Stimulated activated memory B cell treated with anti-CD40 and anti-IgM and Interleukin-4, amounts not matched to agents 10 μg/mL and 1 μg/mL and 100 μg/mL, for 72 hours (primary cell): ENCODE measurements around the gene TBPL1.

Source experiments
- ATAC-seq: fragments of 150-1000 bp; cut with Tn5 transposase; 2 replicates; pipeline ENCODE4 v1.10.0; 2021
- H3K27ac Mint-ChIP-seq: one replicate; pipeline ENCODE4 v1.8.0; 2022; ENCODE audit warnings: mild to moderate bottlenecking, mixed read lengths
- H3K27me3 Mint-ChIP-seq: one replicate; pipeline ENCODE4 v1.8.0; 2022; ENCODE audit warnings: mixed read lengths
- H3K36me3 Mint-ChIP-seq: one replicate; pipeline ENCODE4 v1.8.0; 2022; ENCODE audit warnings: mixed read lengths
- H3K4me1 Mint-ChIP-seq: one replicate; pipeline ENCODE4 v1.8.0; 2022; ENCODE audit warnings: mixed read lengths
- H3K4me3 Mint-ChIP-seq: one replicate; pipeline ENCODE4 v1.8.0; 2022; ENCODE audit warnings: mild to moderate bottlenecking, moderate library complexity, mixed read lengths
- H3K9me3 Mint-ChIP-seq: one replicate; pipeline ENCODE4 v1.8.0; 2022; ENCODE audit warnings: mixed read lengths

The TBPL1 gene

DNA sequence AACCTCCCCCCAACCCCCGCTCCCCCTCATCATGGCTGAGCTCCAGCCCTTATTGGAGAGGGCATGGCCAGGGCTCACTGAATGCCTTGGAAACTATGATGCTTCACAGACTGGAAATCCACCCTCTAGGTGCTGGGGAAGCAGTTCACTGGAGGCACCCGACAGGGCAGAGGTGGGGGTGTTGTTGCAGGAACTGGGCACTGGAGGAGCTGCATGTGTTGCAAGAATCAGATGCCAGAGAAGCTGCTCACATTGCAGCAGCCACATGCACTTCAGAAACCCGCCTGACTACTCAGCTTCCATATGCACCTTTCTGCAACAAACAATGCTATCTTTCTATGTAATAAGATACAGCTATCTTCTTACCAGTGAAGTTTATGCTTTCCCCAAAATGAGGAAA lies 7.9 kb upstream of the TBPL1 start:
- H3K27me3 Mint-ChIP-seq, result peaks cover 25% of the 10 kb centered on the region
- H3K27ac Mint-ChIP-seq, result no peak overlapping the region
- no peaks in the 10 kb centered on the region for H3K9me3 Mint-ChIP-seq
- H3K4me1 Mint-ChIP-seq, result no peaks in the 10 kb centered on the region
- ATAC-seq, result no peak
- no peaks in the 10 kb centered on the region for H3K36me3 Mint-ChIP-seq
- H3K4me3 Mint-ChIP-seq, result no peak overlapping the region

DNA sequence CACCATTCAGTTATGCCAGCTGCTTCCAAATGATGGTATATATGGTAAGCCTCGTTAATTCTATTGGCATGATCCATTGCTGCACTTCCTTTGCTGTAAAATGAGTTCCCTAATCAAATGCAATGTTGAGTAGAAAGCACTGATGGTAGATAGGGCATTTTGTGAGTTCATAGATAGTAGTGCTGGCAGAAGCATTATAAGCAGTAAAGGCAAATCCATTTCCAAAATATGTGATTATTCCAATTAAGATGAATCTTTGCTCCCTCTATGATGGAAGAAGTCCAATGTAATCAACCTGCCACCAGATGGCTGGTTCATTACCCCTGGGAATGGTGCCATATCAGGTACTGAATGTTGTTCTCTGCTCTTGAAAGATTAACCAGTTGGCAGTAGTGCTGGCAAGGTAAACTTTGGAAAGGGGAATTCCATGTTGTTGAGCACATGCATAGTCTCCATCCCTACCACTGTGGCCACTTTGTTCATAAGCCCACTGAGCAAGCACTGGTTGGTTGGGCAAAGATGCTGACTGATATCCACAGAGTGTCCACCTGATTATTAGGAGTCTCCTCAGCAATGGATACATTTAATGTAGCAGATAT lies 5.6 kb upstream of the TBPL1 start:
- Mint-ChIP-seq H3K36me3 (no peaks in the 10 kb centered on the region), H3K9me3 (no peaks in the 10 kb centered on the region), H3K27ac (no peak overlapping the region), H3K27me3 (peaks cover 3% of the 10 kb centered on the region), H3K4me1 (peaks cover 9% of the 10 kb centered on the region), H3K4me3 (no peak overlapping the region)
- no peak for ATAC-seq

DNA sequence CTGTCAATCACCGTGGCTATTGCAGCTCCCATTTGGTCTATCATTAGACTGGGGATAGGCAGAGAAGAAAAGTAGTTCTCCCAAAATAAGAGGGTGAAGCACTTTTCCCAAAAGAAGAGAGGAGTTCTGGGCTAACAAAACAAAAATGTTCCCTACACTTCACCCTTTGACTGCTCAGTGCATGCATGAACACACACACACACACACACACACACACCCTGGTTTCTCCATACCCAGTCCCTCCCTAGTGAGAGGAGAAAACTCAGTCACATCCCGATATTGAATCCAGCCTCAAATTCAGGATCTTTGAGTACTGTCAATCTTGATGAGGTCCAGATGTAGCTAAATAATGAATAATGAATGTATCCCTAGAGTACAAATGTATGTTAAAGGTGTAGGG lies 4.6 kb upstream of the TBPL1 start:
- Mint-ChIP-seq H3K36me3 (no peaks in the 10 kb centered on the region), H3K27me3 (no peaks in the 10 kb centered on the region), H3K4me1 (peaks cover 9% of the 10 kb centered on the region), H3K9me3 (no peaks in the 10 kb centered on the region), H3K4me3 (no peak overlapping the region), H3K27ac (no peak overlapping the region)
- ATAC-seq, result no peak

DNA sequence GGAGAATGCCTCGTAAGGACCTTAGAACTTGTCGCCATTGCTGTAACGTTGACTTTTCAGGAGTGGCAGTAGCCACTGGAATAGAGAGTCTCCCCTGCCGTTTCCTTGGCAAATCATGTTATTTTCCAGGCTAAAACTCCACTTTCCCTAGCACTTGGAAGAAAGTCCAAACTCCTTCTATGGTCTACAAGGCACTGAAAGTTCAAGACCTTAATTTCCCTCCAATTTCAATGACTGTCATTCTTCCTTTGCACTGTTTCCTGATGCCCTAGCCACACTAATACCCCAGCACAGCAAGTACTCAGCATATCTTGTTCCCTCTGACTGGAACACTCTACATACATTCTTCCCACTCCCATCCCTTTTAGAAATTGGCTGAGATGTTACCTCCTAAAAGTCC lies 1.8 kb upstream of the TBPL1 start:
- Mint-ChIP-seq H3K27me3 (no peaks in the 10 kb centered on the region), H3K4me3 (peak overlapping the region; percentile 98), H3K27ac (peak overlapping the region; percentile 99), H3K9me3 (no peaks in the 10 kb centered on the region), H3K4me1 (peaks cover 32% of the 10 kb centered on the region), H3K36me3 (no peaks in the 10 kb centered on the region)
- no peak for ATAC-seq

DNA sequence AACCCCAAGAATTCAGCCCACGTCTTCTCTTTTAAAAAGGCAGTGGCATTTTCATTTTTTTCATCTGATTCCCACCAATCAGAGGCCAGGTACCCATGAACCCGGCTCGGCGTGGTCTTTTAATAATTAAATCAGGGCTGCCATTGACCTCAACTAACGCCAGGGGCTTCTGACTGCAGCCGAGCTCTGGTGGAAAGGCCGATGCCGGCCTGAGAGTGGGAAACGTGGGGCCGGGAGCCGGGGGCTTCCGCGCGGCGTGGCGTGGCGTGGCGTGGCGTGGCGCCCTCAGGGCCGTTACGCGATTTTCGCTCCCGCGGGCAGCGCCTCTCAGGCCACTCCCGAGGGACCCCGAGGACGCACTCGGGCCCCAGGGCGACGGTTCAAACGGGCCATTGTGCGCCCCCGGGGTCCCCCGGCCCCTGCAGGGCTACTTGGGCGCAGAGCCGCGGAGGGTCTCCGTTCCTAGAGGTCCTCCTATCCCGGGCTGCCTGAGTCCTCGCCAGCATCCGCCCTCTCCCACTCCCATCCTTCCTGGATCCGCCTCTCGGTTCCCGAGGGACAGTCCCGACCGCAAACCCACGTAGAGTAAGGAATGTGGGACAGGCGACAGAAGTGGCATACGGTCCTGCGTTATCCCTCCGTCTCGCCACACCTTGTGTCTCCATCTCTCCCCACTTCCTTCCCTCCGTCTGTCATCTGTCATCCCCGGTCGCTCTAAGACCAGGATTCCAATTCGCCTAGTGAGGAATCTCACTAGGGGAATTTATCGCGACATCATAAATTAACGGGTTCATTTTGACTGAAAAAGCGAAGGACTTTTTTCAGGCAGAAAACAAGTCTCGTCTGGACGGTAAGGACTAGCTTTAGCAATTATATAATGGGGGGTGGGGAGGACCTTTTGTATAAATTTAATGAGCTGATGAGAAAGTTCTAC lies 876 bp upstream of the TBPL1 start:
- ATAC-seq, result peak; percentile 79

DNA sequence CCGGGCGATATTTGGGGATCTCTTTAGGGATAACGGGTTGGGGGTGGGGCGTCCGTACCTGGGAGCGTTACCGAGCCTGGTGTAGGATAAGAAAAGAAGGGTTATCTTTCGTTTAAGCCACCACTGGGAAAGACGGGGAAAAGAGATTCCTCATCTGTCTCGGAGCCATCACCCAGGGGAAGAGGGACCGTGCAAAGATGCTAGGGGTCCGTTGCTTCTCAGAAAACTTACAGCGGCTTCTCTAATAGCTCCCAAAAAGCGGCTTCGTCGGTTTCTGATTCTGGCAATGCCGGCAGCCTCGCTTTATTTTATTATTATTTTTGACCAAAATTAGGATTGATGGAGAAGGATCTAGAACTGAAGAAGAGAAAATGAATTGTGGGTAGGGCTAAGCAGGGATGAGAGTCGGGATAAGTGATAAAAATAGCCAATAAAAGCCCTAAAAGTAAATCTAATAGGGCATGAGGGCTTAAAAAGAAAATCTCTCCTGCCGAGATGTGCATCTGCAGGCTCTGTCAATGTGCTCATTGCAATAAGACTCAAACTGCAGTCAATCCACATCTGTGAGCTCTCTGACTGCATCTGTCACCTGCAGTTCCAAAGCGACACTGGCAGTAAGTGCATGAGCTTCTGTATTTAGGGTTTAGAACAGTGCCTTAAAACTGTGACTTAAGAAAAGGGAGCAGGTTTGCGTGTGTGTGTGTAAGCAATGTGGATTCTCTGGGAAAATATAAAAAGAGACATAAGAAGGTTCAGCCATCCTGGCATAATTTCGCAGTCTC lies 801 bp downstream of the TBPL1 start:
- peak overlapping the region; percentile 98 for H3K4me3 Mint-ChIP-seq
- ATAC-seq, result no peak
- peaks cover 53% of the 10 kb centered on the region for H3K4me1 Mint-ChIP-seq
- H3K27me3 Mint-ChIP-seq, result no peaks in the 10 kb centered on the region
- H3K27ac Mint-ChIP-seq, result peak overlapping the region; percentile 99
- H3K36me3 Mint-ChIP-seq, result no peaks in the 10 kb centered on the region
- no peaks in the 10 kb centered on the region for H3K9me3 Mint-ChIP-seq

More for the DNA sequence above, 876 bp upstream of the TBPL1 start:
- no peaks in the 10 kb centered on the region for H3K27me3 Mint-ChIP-seq
- H3K4me1 Mint-ChIP-seq, result peaks cover 41% of the 10 kb centered on the region
- H3K27ac Mint-ChIP-seq, result peak overlapping the region; percentile 99
- H3K9me3 Mint-ChIP-seq, result no peaks in the 10 kb centered on the region
- peak overlapping the region; percentile 98 for H3K4me3 Mint-ChIP-seq
- H3K36me3 Mint-ChIP-seq, result no peaks in the 10 kb centered on the region

DNA sequence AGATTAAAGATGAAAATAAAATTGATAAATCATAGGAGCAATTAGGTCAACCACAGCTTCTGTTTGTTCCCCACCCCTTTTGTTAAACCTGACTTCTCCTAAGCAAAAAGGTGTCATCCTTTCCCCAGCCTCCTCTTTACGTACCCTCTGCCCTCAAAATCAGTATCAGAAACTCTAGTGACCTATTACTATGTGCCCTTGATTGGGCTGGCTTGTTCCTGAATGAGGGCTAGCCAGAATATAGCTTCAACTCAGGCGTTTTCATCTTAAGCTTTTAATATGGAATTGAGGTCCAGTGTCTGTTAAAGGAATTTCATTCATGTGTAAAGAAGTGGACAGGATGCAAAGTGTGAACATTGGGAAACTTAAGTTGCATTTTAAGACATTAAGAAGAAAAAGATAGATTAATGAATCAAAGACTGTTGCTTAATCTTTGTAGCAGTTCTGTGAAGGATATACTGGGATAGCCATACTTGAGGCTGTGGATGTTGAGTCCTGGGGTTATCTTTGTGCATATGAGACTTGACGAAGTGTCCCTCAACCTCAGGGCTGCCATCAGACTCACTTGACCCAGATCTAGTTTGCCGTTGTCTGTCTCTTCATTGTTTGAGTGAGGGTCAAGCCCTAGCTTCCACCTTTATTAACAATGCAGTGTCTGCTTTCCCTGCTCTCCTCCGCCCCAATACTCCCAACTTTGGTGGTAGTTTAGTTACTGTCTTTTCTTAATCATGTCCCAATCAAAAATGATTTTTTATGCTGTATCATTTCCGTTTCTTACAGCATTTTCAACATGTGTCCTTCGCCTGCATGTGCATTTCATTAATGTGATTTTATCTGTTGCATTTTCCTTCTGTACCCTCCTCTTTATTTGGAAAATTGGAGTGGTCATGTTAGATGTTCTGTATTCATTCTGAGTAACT lies 1.9 kb downstream of the TBPL1 start:
- peak overlapping the region; percentile 24 for H3K4me3 Mint-ChIP-seq
- no peak overlapping the region for H3K27ac Mint-ChIP-seq
- H3K4me1 Mint-ChIP-seq, result peaks cover 64% of the 10 kb centered on the region

DNA sequence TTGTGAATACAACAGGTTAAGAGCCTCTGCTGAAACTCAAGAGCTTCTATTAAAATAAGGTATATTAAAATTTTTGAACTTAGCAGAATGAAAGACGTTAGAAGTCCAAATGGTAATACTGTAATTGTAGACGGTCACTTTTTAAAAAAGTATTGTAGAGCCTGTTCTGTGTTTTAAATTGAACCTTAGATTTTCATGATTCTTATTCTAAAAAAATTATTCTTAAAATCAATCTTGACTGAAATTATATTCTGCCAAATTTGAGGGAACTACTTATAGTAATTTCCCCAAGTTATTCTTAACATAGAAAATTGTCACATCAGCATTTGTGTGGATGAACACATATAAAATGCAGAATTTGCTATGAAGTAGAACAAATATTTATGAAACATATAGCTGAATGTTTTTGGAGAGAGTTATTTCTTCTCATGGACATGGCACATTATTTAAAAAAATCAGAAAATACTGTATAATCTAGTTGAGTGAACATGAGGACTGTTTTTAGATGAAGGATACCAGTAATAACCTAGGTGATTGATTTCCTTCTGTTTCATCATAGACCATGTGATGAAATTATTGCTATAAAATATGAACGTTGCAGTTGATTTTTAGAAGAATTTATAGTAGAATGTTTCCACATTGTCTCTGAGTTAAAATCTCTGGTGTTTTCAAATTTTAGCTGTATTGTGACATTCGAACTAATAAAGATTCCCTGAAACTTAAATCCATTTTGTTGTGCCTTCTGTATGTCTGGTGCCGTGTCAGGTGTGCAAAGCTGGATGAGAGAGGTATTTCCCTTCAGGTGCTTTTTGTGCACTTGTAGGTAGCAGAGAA lies 2.8 kb downstream of the TBPL1 start:
- H3K27me3 Mint-ChIP-seq, result no peaks in the 10 kb centered on the region
- no peak overlapping the region for H3K27ac Mint-ChIP-seq
- peaks cover 70% of the 10 kb centered on the region for H3K4me1 Mint-ChIP-seq
- peaks cover 6% of the 10 kb centered on the region for H3K36me3 Mint-ChIP-seq
- H3K4me3 Mint-ChIP-seq, result no peak overlapping the region
- no peak for ATAC-seq
- H3K9me3 Mint-ChIP-seq, result no peaks in the 10 kb centered on the region

More for the DNA sequence above, 1.9 kb downstream of the TBPL1 start:
- Mint-ChIP-seq H3K9me3 (no peaks in the 10 kb centered on the region), H3K36me3 (peaks cover 6% of the 10 kb centered on the region), H3K27me3 (no peaks in the 10 kb centered on the region)
- ATAC-seq, result no peak

DNA sequence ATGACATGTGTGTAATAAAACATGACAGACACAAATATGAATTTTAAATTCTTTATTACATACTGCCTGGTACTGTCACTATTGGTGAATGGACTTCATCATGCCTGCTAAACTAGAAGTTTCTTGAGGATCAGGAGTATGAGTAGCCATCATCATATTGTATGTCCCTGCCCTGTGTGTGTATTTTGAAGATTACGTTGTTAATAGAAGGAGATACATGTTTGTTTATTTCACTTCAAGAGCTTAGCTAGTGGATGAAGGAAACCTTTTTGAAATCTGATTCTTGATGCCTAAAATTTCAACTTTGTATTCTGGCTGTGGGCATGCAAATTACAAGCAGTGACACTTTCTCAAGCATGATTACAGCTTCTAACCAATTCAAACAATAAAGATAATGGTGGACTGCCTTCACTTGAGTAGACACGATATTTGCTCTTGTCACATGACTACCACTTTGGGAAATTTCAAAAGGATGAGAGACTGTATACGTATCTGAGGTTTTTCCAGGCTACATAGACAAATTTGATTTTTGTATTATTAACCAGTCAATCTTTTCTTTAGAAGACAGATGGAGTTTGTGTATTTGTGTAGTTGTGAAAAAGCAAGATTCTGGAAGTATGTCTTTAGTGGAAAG lies 3.5 kb downstream of the TBPL1 start:
- Mint-ChIP-seq H3K9me3 (no peaks in the 10 kb centered on the region), H3K27me3 (no peaks in the 10 kb centered on the region), H3K27ac (peak overlapping the region; percentile 40), H3K36me3 (peaks cover 6% of the 10 kb centered on the region), H3K4me1 (peaks cover 67% of the 10 kb centered on the region), H3K4me3 (no peak overlapping the region)
- no peak for ATAC-seq

DNA sequence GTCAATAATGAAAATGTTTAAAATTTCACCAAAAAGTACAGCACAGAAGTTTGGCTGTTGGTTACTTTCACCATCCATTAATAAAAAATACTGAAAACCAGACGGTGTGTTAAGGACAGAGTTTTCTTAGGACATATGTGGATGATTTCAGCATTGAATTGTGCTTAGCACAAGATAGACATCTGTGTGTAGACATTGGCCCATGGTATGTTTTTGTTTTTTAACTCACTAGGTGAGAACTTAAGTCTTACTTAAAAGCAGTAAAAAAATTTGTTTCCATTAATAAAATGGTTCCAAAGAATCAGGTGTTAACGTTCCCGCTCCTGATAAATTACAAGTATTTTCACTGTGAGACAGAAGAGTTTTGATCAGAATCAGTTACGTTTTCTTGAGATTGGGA lies 4.2 kb downstream of the TBPL1 start:
- ATAC-seq, result no peak
- Mint-ChIP-seq H3K9me3 (no peaks in the 10 kb centered on the region), H3K27ac (peak overlapping the region; percentile 40), H3K4me3 (no peak overlapping the region), H3K36me3 (peaks cover 6% of the 10 kb centered on the region), H3K27me3 (no peaks in the 10 kb centered on the region), H3K4me1 (peaks cover 71% of the 10 kb centered on the region)

DNA sequence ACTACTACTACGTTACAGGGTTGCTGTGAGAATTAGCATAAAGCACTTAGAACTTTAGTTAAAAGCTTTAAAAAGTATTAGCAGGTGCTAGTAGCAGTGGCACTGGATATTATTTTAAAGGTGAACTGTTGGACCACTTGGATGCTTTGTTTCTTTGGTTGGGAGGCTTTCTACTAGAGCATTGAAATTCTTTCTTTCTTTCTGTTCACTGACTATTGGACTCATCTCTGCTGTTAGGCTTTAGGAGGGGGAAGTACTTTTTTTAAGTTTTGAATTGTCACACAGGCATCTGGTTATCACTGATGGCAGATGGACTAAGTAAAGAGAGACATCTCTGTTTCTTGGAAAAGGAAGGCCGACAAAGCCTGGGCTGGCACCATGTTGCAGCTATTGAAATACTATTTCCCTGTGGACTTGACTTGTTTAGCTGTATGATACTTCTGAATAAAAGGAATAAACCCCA lies 4.8 kb downstream of the TBPL1 start:
- H3K4me1 Mint-ChIP-seq, result peaks cover 76% of the 10 kb centered on the region
- no peaks in the 10 kb centered on the region for H3K27me3 Mint-ChIP-seq
- no peak for ATAC-seq
- no peak overlapping the region for H3K27ac Mint-ChIP-seq
- peaks cover 6% of the 10 kb centered on the region for H3K36me3 Mint-ChIP-seq
- H3K9me3 Mint-ChIP-seq, result no peaks in the 10 kb centered on the region
- no peak overlapping the region for H3K4me3 Mint-ChIP-seq

DNA sequence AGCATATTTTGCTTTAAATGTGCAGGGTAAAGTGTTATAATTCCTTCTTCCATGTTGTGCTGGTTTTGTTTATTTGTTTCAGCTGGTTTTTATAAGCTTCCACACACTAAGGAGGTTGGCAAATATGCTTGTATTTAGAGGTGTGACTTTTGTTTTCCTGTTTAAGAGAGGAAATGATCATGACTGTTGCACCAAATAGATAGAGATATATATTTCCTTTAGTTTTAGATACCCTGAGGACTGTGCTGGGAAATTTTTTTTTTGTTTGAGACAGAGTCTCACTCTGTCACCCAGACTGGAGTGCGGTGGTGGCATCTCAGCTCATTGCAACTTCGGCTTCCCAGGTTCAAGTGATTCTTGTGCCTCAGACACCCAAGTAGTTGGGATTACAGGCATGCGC lies 5.8 kb downstream of the TBPL1 start:
- Mint-ChIP-seq H3K9me3 (no peaks in the 10 kb centered on the region), H3K4me1 (peaks cover 76% of the 10 kb centered on the region), H3K27me3 (no peaks in the 10 kb centered on the region), H3K4me3 (no peak overlapping the region), H3K36me3 (peaks cover 6% of the 10 kb centered on the region), H3K27ac (no peak overlapping the region)
- ATAC-seq, result no peak

DNA sequence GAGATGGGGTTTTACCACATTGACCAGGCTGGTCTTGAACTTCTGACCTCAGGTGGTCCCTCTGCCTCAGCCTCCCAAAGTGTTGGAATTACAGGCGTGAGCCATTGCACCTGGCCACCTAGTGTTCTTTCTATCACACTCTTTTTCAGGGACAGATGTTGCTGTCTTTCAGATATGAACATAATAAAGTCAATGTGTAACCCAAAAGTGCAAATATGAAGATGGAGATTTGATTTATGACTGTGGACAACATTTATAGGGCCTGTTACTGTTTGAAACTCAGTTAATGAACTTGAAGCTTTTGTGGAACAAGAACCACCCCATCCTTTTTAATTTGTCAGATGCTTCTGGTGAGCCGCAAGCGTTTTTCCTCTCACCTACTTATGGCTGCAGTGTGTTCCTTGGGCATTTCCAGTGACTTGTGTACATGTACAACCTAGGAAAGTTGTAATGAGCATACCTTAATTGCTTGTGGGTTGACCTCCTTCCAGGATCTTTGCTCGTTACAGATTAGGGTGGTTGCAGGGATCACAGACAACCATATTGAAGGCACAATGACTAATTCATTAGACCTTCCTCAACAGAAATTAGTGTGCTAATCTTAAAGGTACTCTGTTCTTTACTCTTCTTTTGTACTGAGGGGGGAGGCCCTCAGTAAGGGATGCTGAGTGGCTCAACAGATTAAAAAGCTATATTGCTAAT lies 6.8 kb downstream of the TBPL1 start:
- H3K4me3 Mint-ChIP-seq, result no peak overlapping the region
- no peaks in the 10 kb centered on the region for H3K9me3 Mint-ChIP-seq
- ATAC-seq, result no peak
- peak overlapping the region; percentile 44 for H3K27ac Mint-ChIP-seq
- H3K4me1 Mint-ChIP-seq, result peaks cover 72% of the 10 kb centered on the region
- H3K36me3 Mint-ChIP-seq, result peaks cover 6% of the 10 kb centered on the region
- no peaks in the 10 kb centered on the region for H3K27me3 Mint-ChIP-seq
